Measurements from ENCODE around the gene VAT1.
"Not testable (repeated sequence)": the region's sequence is repeated elsewhere in the genome, so short reads cannot be mapped to it uniquely, and the experiment has no call there.

Gene VAT1

GRCh38 chr17:43006639-43007551 lies 15.3 kb downstream of the VAT1 start, which contains the start of gene IFI35:
TSS of gene IFI35 (plus strand) at chr17:43006784. CDS start at chr17:43006948, 164 bp downstream.
- peak; percentile 79 for DNase-seq (ENCODE audit: low spot score)

- DNase-seq (ENCODE audit: low spot score): no peak
These were observed 18.5 kb downstream of the VAT1 start for GRCh38 chr17:43003542-43004172.

GRCh38 chr17:43000894-43001293 lies 21.3 kb downstream of the VAT1 start:
- DNase-seq (ENCODE audit: low spot score): not testable (repeated sequence)

- DNase-seq (ENCODE audit: low spot score): no peak
These were observed 23.1 kb downstream of the VAT1 start for GRCh38 chr17:42999003-42999525.

GRCh38 chr17:42997984-42998938 lies 23.9 kb downstream of the VAT1 start, which contains the start of gene RPL27:
TSS of gene RPL27 (plus strand) at chr17:42998419. CDS start at chr17:42998751, 332 bp downstream.
- peak; percentile 94 for DNase-seq (ENCODE audit: low spot score)

- DNase-seq (ENCODE audit: low spot score): no peak
These were observed 24.7 kb downstream of the VAT1 start for GRCh38 chr17:42997390-42997983.

- not testable (repeated sequence) for DNase-seq (ENCODE audit: low spot score)
These were observed 28.3 kb downstream of the VAT1 start for GRCh38 chr17:42993913-42994312.

GRCh38 chr17:42992872-42993271 lies 29.3 kb downstream of the VAT1 start:
- DNase-seq (ENCODE audit: low spot score): no peak

- no peak for DNase-seq (ENCODE audit: low spot score)
These were observed 30.7 kb downstream of the VAT1 start for GRCh38 chr17:42991471-42991870.

GRCh38 chr17:42989726-42990652 lies 32.2 kb downstream of the VAT1 start:
- DNase-seq (ENCODE audit: low spot score): no peak

GRCh38 chr17:42989141-42989540 lies 33.0 kb downstream of the VAT1 start:
- DNase-seq (ENCODE audit: low spot score): no peak

GRCh38 chr17:42985225-42985624 lies 37.0 kb downstream of the VAT1 start:
- no peak for DNase-seq (ENCODE audit: low spot score)

- no peak for DNase-seq (ENCODE audit: low spot score)
These were observed 39.9 kb downstream of the VAT1 start for GRCh38 chr17:42982266-42982665.

- DNase-seq (ENCODE audit: low spot score): peak; percentile 67
These were observed 41.3 kb downstream of the VAT1 start for GRCh38 chr17:42980766-42981397.

- DNase-seq (ENCODE audit: low spot score): peak; percentile 98
These were observed 41.9 kb downstream of the VAT1 start, which contains the start of gene RUNDC1 for GRCh38 chr17:42980274-42980765. TSS of gene RUNDC1 (plus strand) at chr17:42980565. CDS start at chr17:42980577, 12 bp downstream.

GRCh38 chr17:42979511-42980273 lies 42.5 kb downstream of the VAT1 start, which contains the start of gene PTGES3L:
TSS of gene PTGES3L (minus strand) at chr17:42980080. CDS start at chr17:42980053, 27 bp downstream.
- DNase-seq (ENCODE audit: low spot score): peak; percentile 65

GRCh38 chr17:42975701-42976100 lies 46.5 kb downstream of the VAT1 start:
- DNase-seq (ENCODE audit: low spot score): not testable (repeated sequence)

GRCh38 chr17:42975265-42975664 lies 46.9 kb downstream of the VAT1 start:
- DNase-seq (ENCODE audit: low spot score): no peak

All from AG08396 (cell line).